HEK293T (cell line): ENCODE data around the gene TMEM256.

Experiments used
- CTCF ChIA-PET: fragments of 350-600 bp; formaldehyde crosslinking; extraction: SDS; loops from one replicate; lab custom pipeline; 2021; ENCODE audit warnings: antibody characterized with exemption, inconsistent platforms; lab: Yijun Ruan, JAX
- POLR2A ChIA-PET: fragments of 350-600 bp; formaldehyde crosslinking; extraction: SDS; loops from one replicate; lab custom pipeline; 2020; ENCODE audit warnings: antibody characterized with exemption, inconsistent platforms; lab: Yijun Ruan, JAX
- DNase-seq: peaks from one replicate; pipeline ENCODE4 v3.0.0; 2012; ENCODE audit warnings: mixed read lengths; ENCODE audit errors: extremely low spot score
- ARNT ChIP-seq: fragments of 450-650 bp; IDR thresholded peaks from 2 replicates; pipeline ENCODE4 v1.6.1; 2017; ENCODE audit warnings: mild to moderate bottlenecking
- BHLHE40 ChIP-seq: fragments of 450-650 bp; IDR thresholded peaks from 2 replicates; pipeline ENCODE4 v1.6.1; 2016; ENCODE audit warnings: mild to moderate bottlenecking, moderate library complexity, borderline replicate concordance
- CTBP1 ChIP-seq: fragments of 450-650 bp; IDR thresholded peaks from 2 replicates; pipeline ENCODE4 v1.6.1; 2016; ENCODE audit warnings: borderline replicate concordance
- ELF4 ChIP-seq: fragments of 450-650 bp; IDR thresholded peaks from 2 replicates; pipeline ENCODE4 v1.6.1; 2017; ENCODE audit warnings: antibody characterized with exemption
- FOXA1 ChIP-seq: fragments of 450-650 bp; IDR thresholded peaks from 2 replicates; pipeline ENCODE4 v1.6.1; 2016; ENCODE audit warnings: mild to moderate bottlenecking
- FOXK2 ChIP-seq: fragments of 450-650 bp; IDR thresholded peaks from 2 replicates; pipeline ENCODE4 v1.6.1; 2016; ENCODE audit warnings: mild to moderate bottlenecking
- FOXM1 ChIP-seq: fragments of 450-650 bp; IDR thresholded peaks from 2 replicates; pipeline ENCODE4 v1.6.1; 2017; ENCODE audit warnings: mild to moderate bottlenecking, borderline replicate concordance
- HDGF ChIP-seq: fragments of 450-650 bp; IDR thresholded peaks from 2 replicates; pipeline ENCODE4 v1.6.1; 2017; ENCODE audit warnings: antibody characterized with exemption, borderline replicate concordance
- L3MBTL2 ChIP-seq: fragments of 450-650 bp; conservative IDR thresholded peaks from 2 replicates; pipeline ENCODE4 v1.6.1; 2016; ENCODE audit warnings: mild to moderate bottlenecking
- LEF1 ChIP-seq: fragments of 450-650 bp; IDR thresholded peaks from 2 replicates; pipeline ENCODE4 v1.6.1; 2017; ENCODE audit warnings: mild to moderate bottlenecking, borderline replicate concordance
- NFRKB ChIP-seq: fragments of 450-650 bp; IDR thresholded peaks from 2 replicates; pipeline ENCODE4 v1.6.1; 2016; ENCODE audit warnings: mild to moderate bottlenecking, moderate library complexity
- SP1 ChIP-seq: fragments of 450-650 bp; IDR thresholded peaks from 2 replicates; pipeline ENCODE4 v1.6.1; 2017
- SUZ12 ChIP-seq: fragments of 450-650 bp; IDR thresholded peaks from 2 replicates; pipeline ENCODE4 v1.6.1; 2016; ENCODE audit warnings: mild to moderate bottlenecking
- TARDBP ChIP-seq: fragments of 450-650 bp; IDR thresholded peaks from 2 replicates; pipeline ENCODE4 v1.6.1; 2016
- ZNF384 ChIP-seq: fragments of 450-650 bp; IDR thresholded peaks from 2 replicates; pipeline ENCODE4 v1.6.1; 2016
- TF ChIP-seq, protein P1 (sequence below): fragments of 450-650 bp; IDR thresholded peaks from 2 replicates; pipeline ENCODE4 v1.6.1; 2016

TMEM256 gene

DNA sequence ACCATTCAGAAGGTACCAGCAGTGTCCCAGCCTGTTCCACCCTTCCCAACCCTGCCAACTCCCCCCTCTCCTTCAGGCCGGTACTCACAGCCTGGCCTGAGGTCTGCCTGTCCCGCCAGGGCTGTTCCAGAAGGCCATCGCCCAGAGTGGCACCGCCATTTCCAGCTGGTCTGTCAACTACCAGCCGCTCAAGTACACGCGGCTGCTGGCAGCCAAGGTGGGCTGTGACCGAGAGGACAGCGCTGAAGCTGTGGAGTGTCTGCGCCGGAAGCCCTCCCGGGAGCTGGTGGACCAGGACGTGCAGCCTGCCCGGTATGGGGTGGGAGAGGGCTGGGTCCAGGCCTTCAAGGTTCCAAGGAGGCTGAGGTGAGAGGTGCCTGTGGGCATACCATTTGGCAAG is 10.9 kb upstream of the TMEM256 start:
- ChIA-PET POLR2A (no interaction called here), CTCF (no interaction called here)
- no peak for DNase-seq
- TF ChIP-seq TARDBP (no peak), LEF1 (no peak), L3MBTL2 (no peak), SUZ12 (no peak), HDGF (no peak), ARNT (no peak)

DNA sequence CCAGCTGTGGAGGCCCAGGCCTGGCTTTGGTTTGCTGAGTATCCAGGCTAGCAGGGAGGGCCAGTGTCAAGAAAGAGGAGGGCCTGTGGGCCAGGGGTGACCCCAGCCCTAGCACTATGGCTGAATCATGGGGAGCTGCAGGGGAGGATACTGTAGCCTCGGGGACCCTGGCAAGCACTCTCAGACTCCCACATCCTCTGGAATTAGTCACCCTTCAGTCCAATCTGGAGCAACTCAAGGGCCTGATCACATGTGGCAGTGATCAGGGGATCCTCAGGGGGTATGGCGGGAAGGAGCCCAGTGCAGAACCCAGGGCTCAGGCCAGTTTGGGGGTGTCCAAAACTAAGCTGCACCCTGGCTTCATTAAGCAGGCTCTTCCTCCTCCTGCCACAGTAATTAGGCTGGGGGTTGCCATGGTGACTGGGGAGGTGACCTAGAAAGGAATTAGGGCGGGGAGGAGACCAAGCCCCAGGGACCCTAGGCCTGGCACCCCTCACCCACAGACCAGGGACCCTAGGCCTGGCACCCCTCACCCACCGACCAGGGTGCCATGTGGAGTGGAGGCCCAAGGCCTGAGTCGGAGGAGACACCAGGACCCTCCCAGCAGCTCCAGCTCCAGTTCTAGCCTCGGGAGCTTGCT is 9.6 kb upstream of the TMEM256 start:
- POLR2A ChIA-PET = interaction anchor here (1.0 kb wide), 1 partner anchor 9 kb away, joined by 5 read pairs; the partner anchor contains the start of gene TMEM256
- TF ChIP-seq SUZ12 = no peak
- no peak for TF ChIP-seq TARDBP
- TF ChIP-seq NFRKB = no peak
- no peak for DNase-seq
- CTCF ChIA-PET = interaction anchor here (0.6 kb wide), 1 partner anchor 149 kb away, joined by 3 read pairs; no protein-coding TSS in a partner anchor

DNA sequence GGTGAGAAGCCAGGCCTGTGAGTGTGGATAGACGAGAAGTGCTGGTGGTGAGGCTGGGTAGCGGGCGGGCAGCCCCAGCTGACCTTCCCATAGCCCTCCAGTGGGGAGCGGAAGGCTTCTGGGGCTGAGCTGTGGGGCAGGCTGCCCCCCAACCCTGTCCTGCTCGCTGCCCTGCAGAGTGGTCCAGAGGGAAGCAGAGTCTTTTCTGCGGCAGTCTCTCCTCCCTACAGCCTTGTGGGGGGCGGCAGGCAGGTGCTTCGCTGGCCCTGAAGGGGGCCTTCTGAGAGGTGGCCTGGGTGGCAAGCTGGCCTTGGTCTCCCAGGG is 7.5 kb upstream of the TMEM256 start:
- POLR2A ChIA-PET = interaction anchor here (1.0 kb wide), 1 partner anchor 74 kb away, joined by 3 read pairs; no protein-coding TSS in a partner anchor
- no peak for DNase-seq
- TF ChIP-seq ZNF384 (no peak), ELF4 (no peak), BHLHE40 (no peak), SUZ12 (no peak)
- TF ChIP-seq, protein P1, sequence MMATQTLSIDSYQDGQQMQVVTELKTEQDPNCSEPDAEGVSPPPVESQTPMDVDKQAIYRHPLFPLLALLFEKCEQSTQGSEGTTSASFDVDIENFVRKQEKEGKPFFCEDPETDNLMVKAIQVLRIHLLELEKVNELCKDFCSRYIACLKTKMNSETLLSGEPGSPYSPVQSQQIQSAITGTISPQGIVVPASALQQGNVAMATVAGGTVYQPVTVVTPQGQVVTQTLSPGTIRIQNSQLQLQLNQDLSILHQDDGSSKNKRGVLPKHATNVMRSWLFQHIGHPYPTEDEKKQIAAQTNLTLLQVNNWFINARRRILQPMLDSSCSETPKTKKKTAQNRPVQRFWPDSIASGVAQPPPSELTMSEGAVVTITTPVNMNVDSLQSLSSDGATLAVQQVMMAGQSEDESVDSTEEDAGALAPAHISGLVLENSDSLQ = no peak
- CTCF ChIA-PET = no interaction called here

DNA sequence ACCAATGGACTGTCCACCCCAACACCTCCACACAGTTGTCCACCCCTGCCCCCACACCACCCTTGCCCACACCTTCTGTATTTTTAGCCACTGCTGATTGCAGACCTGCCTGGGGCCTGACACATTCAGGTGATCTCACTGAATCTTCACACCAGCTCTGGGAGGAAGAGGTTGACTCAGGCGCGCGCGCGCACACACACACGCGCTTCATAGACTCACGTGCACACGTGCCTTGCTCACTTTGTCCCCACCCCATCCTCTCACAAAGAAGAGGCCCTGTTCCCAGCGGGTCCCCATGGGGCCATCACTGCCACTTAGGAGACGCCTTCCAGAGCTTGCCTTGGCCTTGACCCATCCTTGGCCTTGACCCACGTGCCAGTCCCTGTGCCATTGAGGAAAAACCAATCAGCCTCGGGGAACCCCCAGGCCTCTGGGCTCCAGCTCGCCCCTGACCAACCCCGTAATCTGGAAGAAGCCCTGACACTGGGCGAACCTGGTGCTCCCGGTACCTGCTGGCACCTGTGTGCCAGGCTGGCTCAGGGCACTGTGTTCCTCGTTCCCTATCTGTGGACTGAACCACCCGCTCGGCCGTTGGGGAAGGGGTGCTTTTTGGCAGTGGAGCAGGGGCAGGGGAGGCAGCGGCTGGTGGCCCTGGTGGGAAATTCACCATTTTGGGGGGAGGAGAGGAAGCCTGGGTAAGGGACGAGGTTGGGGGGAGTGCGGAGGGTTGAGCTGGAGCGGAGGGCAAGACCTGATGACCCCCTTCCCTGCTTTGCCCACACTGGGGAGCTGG is 6.9 kb upstream of the TMEM256 start:
- TF ChIP-seq ELF4 (no peak), BHLHE40 (no peak), FOXA1 (no peak), SUZ12 (no peak), ZNF384 (no peak), TARDBP (no peak), L3MBTL2 (no peak), CTBP1 (no peak), FOXK2 (no peak), FOXM1 (no peak), HDGF (no peak)
- POLR2A ChIA-PET = interaction anchor here (1.4 kb wide), 1 partner anchor 30 kb away, joined by 3 read pairs; no protein-coding TSS in a partner anchor
- DNase-seq = no peak
- CTCF ChIA-PET = no interaction called here

DNA sequence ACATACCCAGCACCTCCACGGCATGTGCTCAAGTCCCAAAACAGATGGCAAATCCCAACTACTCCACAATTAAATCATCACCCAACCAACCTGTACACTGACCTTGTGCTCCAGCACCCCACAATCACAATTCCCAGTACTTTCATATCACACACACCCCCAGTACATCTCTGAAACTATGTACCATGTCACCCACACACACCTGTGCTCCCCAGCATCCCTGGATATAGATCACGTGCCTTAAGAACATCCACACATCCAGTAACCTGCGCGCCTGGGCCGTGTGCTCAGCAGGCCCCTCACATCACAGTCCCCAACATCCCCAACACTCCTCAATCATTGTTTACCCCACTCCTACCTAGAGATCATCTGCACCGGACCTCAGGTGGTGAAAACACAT is 5.8 kb upstream of the TMEM256 start:
- no peak for DNase-seq
- ChIA-PET CTCF (no interaction called here), POLR2A (interaction anchor here (1.3 to 1.4 kb wide), 2 partner anchors 26 to 31 kb away, joined by 3 to 4 read pairs; partner anchors contain the start of gene TMEM102)
- TF ChIP-seq CTBP1 = no peak
- no peak for TF ChIP-seq FOXM1
- TF ChIP-seq, protein P1 = no peak
- no peak for TF ChIP-seq ELF4
- no peak for TF ChIP-seq ZNF384
- TF ChIP-seq BHLHE40 = no peak
- TF ChIP-seq SP1 = no peak
- no peak for TF ChIP-seq TARDBP
- TF ChIP-seq FOXA1 = no peak
- TF ChIP-seq FOXK2 = no peak
- no peak for TF ChIP-seq LEF1
- TF ChIP-seq L3MBTL2 = no peak
- TF ChIP-seq SUZ12 = no peak
- TF ChIP-seq NFRKB = no peak
- no peak for TF ChIP-seq ARNT
- no peak for TF ChIP-seq HDGF

DNA sequence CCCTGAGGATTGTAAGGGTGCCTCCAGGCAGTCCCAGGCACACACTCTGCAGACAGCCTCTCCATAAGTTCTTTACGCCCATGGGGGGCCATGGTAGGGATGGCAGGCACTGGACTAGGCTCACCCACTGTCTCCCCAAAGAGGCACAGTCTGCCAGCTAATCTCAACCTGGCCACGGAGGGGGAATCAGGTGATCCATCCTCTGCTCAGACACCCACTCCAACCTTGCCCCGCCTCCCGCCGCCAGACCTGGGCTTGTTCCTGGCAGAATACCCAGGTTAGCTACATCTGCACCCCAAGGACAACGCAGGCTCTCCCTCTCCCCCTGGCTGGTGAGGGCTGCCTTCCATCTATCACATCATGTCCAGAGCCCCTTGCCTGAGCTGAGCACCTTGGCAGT is 5.0 kb upstream of the TMEM256 start:
- CTCF ChIA-PET = no interaction called here
- TF ChIP-seq LEF1 (no peak), HDGF (no peak), L3MBTL2 (no peak), BHLHE40 (no peak), TARDBP (no peak), SUZ12 (no peak), NFRKB (no peak)
- DNase-seq = no peak
- POLR2A ChIA-PET = interaction anchor here (0.9 to 1.3 kb wide), 3 partner anchors 10 to 55 kb away, joined by 3 to 4 read pairs (median 3); partner anchors contain the start of gene TMEM102

DNA sequence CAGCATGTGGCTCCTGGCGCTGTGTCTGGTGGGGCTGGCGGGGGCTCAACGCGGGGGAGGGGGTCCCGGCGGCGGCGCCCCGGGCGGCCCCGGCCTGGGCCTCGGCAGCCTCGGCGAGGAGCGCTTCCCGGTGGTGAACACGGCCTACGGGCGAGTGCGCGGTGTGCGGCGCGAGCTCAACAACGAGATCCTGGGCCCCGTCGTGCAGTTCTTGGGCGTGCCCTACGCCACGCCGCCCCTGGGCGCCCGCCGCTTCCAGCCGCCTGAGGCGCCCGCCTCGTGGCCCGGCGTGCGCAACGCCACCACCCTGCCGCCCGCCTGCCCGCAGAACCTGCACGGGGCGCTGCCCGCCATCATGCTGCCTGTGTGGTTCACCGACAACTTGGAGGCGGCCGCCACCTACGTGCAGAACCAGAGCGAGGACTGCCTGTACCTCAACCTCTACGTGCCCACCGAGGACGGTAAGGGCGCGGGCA is 4.4 kb upstream of the TMEM256 start:
- CTCF ChIA-PET = no interaction called here
- DNase-seq = no peak
- no peak for TF ChIP-seq FOXM1
- no peak for TF ChIP-seq SP1
- no peak for TF ChIP-seq ARNT
- TF ChIP-seq TARDBP = no peak
- TF ChIP-seq LEF1 = no peak
- no peak for TF ChIP-seq CTBP1
- no peak for TF ChIP-seq FOXA1
- TF ChIP-seq, protein P1 = no peak
- no peak for TF ChIP-seq FOXK2
- no peak for TF ChIP-seq L3MBTL2
- TF ChIP-seq HDGF = no peak
- no peak for TF ChIP-seq BHLHE40
- TF ChIP-seq NFRKB = no peak
- TF ChIP-seq ZNF384 = no peak
- TF ChIP-seq ELF4 = no peak
- no peak for TF ChIP-seq SUZ12
- POLR2A ChIA-PET = interaction anchor here (1.1 to 1.5 kb wide), 3 partner anchors 9 to 79 kb away, joined by 3 to 4 read pairs (median 4); partner anchors contain the start of genes NEURL4 and TMEM102
